Stimulated activated CD4-positive, alpha-beta T cell treated with anti-CD3 and anti-CD28 coated beads, Interleukin-2, amount 100 ng/mL, for 24 hours (primary cell): ENCODE results near the gene SLC9A1.

ENCODE experiments used
- DNase-seq, 2 donors: peaks; one replicate each; pipeline ENCODE4 v3.0.0-alpha.2; 2020

Gene SLC9A1

DNA sequence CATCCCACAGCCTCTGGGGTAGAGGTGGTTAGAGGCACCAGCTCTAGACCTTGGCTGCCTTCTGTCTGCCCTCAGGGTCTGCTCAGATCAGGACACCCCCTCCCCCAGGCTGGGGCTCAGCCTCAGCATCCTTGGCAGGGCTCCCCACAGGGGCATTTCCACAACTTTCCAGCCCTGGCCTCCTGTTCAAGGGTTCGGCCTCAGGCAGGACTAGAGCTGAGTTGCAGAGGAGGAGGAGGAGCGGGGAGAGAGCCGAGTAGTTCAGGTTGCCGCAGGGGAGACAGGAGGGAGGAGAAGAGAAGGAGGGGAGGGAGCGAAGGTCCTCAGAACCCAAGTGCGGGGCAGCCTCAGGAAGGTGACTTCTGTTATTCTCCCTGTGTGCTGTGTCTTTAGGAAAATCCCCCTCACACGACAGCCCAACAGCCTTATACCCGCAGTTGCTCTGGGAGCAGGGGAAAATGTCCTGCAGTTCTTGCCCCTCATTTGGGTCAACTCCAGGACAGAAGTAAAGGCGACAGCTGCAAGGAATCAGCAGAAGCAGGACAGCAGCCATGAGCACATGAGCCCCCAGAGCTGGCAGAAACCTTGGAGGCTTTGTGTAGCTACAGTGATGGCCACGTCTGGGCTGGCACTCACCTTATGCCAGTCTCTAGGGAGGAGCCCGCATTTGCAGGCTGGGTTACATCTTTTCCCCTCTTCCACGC, 95.8 kb downstream of the SLC9A1 start:
- DNase-seq, result no peak

DNA sequence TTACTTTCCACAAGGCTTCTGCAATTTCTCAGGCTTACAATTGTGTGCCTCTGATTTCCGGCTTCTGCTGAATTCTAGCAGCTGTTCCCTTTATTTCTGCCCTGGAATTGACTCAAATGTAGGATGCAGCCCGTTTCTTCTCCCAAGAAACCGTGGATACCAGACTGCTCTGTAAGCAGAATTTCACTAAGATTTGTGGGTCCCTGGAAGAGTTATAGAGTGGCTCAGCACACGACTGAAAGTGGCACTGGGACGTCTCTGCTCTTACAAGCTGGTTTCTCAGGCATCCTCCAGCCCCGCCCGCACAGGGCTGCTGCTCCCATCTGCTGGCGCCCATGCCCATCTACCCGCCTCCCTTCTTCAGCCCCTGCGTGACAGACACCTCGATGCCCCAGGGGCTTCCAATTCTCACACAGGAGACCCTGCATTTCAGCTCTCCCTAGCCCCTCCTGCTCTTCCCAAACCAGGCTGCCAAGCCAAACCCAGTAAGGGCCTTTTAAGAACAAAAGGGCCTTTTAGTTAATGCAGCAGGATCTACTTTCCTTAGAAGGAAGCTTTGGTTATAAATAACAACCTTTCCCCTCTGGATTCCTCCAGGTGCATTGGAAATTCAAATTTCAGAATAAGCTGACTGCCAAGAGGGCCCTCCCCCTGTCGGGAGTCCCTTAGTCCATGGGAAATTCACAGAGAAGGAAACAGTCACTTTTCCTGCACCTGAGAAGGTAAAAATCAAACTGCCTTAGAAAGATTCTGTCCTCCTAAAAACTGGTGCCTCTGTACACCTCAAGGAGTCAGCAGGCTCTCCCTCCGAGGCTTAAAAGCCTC, 96.9 kb downstream of the SLC9A1 start:
- no peak for DNase-seq

DNA sequence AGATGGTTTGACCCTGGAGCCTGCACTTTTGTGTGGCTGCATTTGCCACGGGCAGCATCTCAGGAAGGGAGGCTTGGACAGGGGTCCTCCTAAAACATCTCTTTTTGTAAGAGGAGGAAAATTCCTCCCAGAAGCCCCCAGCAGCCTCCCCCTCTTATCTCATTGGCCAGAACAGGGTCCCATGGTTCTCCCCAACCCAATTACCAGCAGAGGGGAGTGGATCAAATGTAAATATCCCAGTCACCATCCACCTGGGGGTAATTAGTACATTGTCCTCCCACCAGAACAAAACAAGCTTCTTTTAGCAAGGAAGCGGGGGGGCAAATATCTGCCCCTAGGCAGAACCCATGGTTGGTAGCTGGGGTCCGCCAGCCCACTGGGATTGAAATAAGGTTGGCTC, 97.5 kb downstream of the SLC9A1 start:
- DNase-seq, result no peak

DNA sequence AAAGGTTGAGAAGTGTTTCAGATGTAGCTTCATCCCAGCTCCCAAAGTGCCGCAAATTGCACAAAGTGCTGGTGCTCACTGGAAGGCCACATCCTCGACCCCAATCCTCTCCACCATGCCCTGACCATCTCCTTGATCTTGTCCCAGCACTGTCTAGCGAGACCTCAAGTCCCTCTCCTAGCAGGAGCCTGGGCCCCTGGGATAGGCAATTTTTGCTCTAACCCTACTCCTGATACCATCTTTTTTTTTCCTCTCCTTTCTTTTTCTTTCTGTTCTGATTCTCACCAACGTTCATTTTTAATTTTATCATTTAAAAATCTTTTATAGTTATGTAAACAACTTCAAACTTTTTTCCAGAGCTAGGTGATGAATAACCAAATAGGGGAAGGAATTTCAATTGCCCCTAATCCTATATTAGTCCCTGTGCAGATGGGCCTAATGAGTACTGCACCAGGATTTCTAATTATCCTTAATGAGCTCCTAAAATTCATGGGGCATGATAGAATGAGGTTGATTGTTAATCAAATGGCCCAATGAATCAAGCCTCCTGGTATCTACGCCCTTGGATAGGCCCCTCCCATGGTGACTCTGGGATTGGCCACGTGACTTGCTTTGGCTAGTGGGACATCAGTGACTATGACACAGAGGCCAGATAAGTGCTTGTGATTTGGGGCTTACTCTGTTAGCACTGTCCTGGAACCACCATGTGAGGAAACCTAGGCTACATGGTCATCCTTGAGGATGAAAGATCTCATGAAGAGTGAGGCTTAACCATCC, 100.8 kb downstream of the SLC9A1 start:
- DNase-seq, result no peak

DNA sequence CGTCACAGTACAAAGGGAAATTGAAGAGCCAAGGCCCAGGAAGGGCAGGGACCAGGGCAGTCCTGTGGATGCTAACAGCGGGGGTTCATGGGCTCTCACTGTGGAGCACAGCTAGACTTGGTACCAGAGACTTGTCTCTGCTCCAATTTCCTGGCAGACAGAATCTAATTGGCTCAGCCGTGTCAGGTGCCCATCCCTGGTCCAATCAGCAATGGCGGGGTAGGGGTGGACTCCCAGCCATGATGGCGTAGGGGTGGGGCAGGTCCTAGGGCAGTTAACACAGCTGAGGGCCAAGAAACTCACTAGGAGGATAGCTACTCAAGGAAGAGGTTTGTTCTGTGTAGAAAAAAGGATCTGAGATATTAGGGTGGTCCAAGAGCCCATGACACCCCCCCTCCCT, 102.4 kb downstream of the SLC9A1 start:
- DNase-seq, result no peak

DNA sequence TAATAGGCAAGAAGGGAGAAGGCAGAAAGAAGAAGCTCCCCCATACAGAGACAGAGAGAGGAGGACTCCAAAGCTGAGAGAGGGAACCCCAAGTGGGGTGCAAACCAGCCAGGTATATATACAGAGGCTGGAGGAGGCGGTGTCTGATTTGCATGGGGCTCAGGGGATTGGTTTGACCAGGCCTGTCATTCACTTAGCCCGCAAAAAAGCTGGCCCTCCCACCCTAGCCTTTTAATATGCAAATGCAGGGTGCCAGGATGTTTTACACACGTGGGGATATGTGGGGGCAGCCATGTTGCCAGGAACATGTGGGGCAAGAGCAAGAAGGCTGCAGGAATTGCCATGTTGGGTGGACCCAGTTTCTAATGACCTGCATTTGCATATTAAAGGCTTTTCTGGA, 105.3 kb downstream of the SLC9A1 start:
- no peak for DNase-seq

DNA sequence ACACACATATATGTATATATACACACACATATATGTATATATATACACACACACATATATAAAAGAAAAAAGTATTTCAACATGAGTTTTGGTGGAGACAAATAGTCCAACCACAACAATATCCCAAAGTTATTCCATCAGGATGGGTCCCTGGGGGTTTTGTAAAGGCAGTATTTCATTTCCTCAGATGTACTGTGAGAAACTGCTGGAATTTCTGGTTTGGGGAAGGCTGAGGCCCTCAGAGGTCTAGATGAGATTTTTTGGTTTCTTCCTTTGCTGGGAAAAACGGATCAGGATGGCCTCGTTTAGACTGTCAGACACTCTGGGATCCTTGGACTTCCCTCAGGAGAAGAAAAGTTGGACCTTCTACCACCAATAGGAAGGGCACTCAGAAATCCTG, 105.8 kb downstream of the SLC9A1 start:
- DNase-seq, result no peak
